Esophagus muscularis mucosa (tissue), 4 donors: ENCODE data around the gene ATP4A. TPM values are rescaled to one million over a fixed set of nuclear protein-coding genes. Genes with fewer than 3 reads are reported as not detected.

Experiments
- DNase-seq: peaks from one replicate; pipeline ENCODE4 v3.0.0-alpha.2; 2017; ENCODE audit errors: extremely low spot score
- H3K27ac ChIP-seq, 4 donors: fragments of 200-600 bp; sonication (generic); replicated peaks in 1 of 4; 1 replicate in 3 of 4; 2 replicates in 1 of 4; pipeline ENCODE4 v1.5.1; 2016 to 2019; ENCODE audit warnings: mild to moderate bottlenecking in 1 of 4
- H3K27me3 ChIP-seq, 4 donors: fragments of 200-600 bp; sonication (generic); one replicate each; pipeline versions ENCODE4 v1.5.1 to v1.6.0; 2016 to 2019
- H3K36me3 ChIP-seq, 4 donors: fragments of 200-600 bp; sonication (generic); one replicate each; pipeline ENCODE4 v1.5.1; 2016 to 2019
- H3K4me1 ChIP-seq, 4 donors: fragments of 200-600 bp; sonication (generic); one replicate each; pipeline ENCODE4 v1.5.1; 2016 to 2019
- H3K4me3 ChIP-seq, 4 donors: fragments of 200-600 bp; sonication (generic); 1 replicate in 2 of 4; 2 replicates in 2 of 4; pipeline ENCODE4 v1.5.1; 2016 to 2019; ENCODE audit warnings: mild to moderate bottlenecking in 4 of 4, moderate library complexity in 1 of 4
- H3K9me3 ChIP-seq, 4 donors: fragments of 200-600 bp; sonication (generic); 1 replicate in 3 of 4; 2 replicates in 1 of 4; pipeline ENCODE4 v1.5.1; 2016 to 2019
- EP300 ChIP-seq: sonication (generic); formaldehyde crosslinking; IDR thresholded peaks from one replicate; pipeline ENCODE4 v1.6.1; 2017; ENCODE audit warnings: antibody characterized with exemption
- POLR2A ChIP-seq: fragments of 450-650 bp; IDR thresholded peaks from one replicate; pipeline ENCODE4 v1.6.1; 2017; ENCODE audit warnings: antibody characterized with exemption, moderate library complexity, mild to moderate bottlenecking, low read depth
- POLR2AphosphoS5 ChIP-seq, 2 donors: sonication (generic); formaldehyde crosslinking; IDR thresholded peaks; one replicate each; pipeline ENCODE4 v1.6.1; 2017; ENCODE audit warnings: antibody characterized with exemption in 2 of 2
- WGBS: methylation state at CpG from one replicate; pipeline ENCODE4 v1.1.5; 2018; 5-methylcytosine and 5-hydroxymethylcytosine counted together
- intact Hi-C: fragments of 100-400 bp; cut with DNase I; formaldehyde crosslinking; loops from one replicate; pipeline ENCODE4 v1.15.1; 2023
- total RNA-seq, 4 donors: library from RNA; depleted of rRNA; stranded (reverse); fragments of >200 nt; gene quantifications; one replicate each; pipeline versions ENCODE4 v1.1.0 to v1.2.1, GENCODE V29; 2016
- TF ChIP-seq, protein P1 (sequence below), 3 experiments: fragments of 200-600 bp in 2 of 3; fragments of 450-650 bp in 1 of 3; sonication (generic) in 2 of 3; IDR thresholded peaks; one replicate each; pipeline ENCODE4 v1.5.1; 2017 to 2019; ENCODE audit warnings: antibody characterized with exemption in 3 of 3, mild to moderate bottlenecking in 2 of 3, moderate library complexity in 1 of 3

Gene ATP4A
- total RNA-seq, 4 donors from 2014 or later, result not detected

- no peaks in the 10 kb centered on the region for H3K4me1 ChIP-seq
- intact Hi-C loops, result no loop called here
- WGBS, result 26% methylated on average over 8 of the region's 8 CpGs
- H3K27ac ChIP-seq, result no peak overlapping the region
- peaks cover 0 to 40% (median 0%) of the 10 kb centered on the region in 4 donors for H3K27me3 ChIP-seq
- H3K4me3 ChIP-seq, result no peak overlapping the region
- H3K9me3 ChIP-seq, result no peaks in the 10 kb centered on the region
- TF ChIP-seq POLR2AphosphoS5 (IDR thresholded peaks at IDR 0.05), result no peak
- TF ChIP-seq, protein P1, sequence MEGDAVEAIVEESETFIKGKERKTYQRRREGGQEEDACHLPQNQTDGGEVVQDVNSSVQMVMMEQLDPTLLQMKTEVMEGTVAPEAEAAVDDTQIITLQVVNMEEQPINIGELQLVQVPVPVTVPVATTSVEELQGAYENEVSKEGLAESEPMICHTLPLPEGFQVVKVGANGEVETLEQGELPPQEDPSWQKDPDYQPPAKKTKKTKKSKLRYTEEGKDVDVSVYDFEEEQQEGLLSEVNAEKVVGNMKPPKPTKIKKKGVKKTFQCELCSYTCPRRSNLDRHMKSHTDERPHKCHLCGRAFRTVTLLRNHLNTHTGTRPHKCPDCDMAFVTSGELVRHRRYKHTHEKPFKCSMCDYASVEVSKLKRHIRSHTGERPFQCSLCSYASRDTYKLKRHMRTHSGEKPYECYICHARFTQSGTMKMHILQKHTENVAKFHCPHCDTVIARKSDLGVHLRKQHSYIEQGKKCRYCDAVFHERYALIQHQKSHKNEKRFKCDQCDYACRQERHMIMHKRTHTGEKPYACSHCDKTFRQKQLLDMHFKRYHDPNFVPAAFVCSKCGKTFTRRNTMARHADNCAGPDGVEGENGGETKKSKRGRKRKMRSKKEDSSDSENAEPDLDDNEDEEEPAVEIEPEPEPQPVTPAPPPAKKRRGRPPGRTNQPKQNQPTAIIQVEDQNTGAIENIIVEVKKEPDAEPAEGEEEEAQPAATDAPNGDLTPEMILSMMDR (IDR thresholded peaks at IDR 0.05), result peak in 2 of 3 experiments; percentile 9 to 31
- no peaks in the 10 kb centered on the region for H3K36me3 ChIP-seq
- DNase-seq, result no peak
Observed at GRCh38 chr19:35592226-35592625, 28.8 kb upstream of the ATP4A start.

DNA sequence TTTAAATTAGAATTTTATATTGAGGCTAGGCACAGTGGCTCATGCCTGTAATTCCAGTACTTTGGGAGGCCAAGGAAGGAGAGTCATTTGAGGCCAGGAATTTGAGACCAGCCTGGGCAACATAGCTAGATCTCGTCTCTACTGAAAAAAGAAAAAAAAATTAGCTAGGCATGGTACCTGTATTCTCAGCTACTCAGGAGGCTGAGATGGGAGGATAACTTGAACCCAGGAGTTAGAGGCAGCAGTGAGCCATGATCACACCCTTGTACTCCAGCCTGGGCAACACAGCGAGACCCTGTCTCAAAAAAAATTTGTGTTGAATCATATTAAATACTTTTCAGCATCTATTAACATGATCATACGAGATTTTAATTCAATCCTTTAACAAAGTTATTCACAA, 27.4 kb upstream of the ATP4A start:
- H3K4me1 ChIP-seq, result no peaks in the 10 kb centered on the region
- H3K4me3 ChIP-seq, result no peak overlapping the region
- H3K36me3 ChIP-seq, result no peaks in the 10 kb centered on the region
- WGBS, result 78% methylated on average over 3 of the region's 3 CpGs
- H3K9me3 ChIP-seq, result no peaks in the 10 kb centered on the region
- peaks cover 0 to 51% (median 0%) of the 10 kb centered on the region in 4 donors for H3K27me3 ChIP-seq
- intact Hi-C loops, result no loop called here
- no peak for TF ChIP-seq POLR2AphosphoS5 (IDR thresholded peaks at IDR 0.05)
- TF ChIP-seq, protein P1 (IDR thresholded peaks at IDR 0.05), result no peak
- no peak for TF ChIP-seq EP300
- no peak for TF ChIP-seq POLR2A
- DNase-seq, result no peak
- no peak overlapping the region for H3K27ac ChIP-seq

DNA sequence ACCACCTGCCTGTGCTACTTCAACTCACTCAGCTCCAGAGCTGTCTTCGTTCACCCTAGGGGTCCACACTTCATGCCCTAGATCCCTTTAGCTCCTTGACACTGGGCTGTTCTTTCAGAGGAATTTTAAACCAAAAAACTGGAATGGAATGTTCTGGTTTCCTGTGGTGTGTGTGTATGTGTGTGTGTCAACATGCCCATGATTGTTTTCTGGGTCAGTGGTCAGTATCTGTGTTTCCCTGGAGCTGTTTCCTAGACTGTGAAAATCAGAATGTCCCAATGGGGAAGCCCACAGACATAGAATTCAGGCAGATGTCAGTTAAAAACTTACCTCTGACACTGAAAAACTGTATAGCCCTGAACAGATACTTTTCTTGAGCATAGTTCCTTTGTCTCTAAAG, 23.9 kb upstream of the ATP4A start:
- peaks cover 0 to 43% (median 0%) of the 10 kb centered on the region in 4 donors for H3K27me3 ChIP-seq
- H3K36me3 ChIP-seq, result no peaks in the 10 kb centered on the region
- no peak for TF ChIP-seq POLR2AphosphoS5 (IDR thresholded peaks at IDR 0.05)
- TF ChIP-seq EP300, result no peak
- no peak for TF ChIP-seq POLR2A
- TF ChIP-seq, protein P1 (IDR thresholded peaks at IDR 0.05), result no peak
- no peak for DNase-seq
- no peak overlapping the region for H3K4me3 ChIP-seq
- 88% methylated on average over 1 of the region's 1 CpG for WGBS
- H3K9me3 ChIP-seq, result no peaks in the 10 kb centered on the region
- intact Hi-C loops, result no loop called here
- H3K27ac ChIP-seq, result no peak overlapping the region
- no peaks in the 10 kb centered on the region for H3K4me1 ChIP-seq

- TF ChIP-seq, protein P1 (IDR thresholded peaks at IDR 0.05), result no peak
- TF ChIP-seq POLR2A, result no peak
- no peak for TF ChIP-seq POLR2AphosphoS5 (IDR thresholded peaks at IDR 0.05)
- no peak for TF ChIP-seq EP300
- Histone ChIP-seq H3K4me3 (no peak within 1 kb of the TSS), H3K27ac (no peak within 1 kb of the TSS), H3K9me3 (no peaks in the 10 kb centered on the region), H3K27me3 (peaks cover 0 to 34% (median 0%) of the 10 kb centered on the region in 4 donors), H3K36me3 (no peaks in the 10 kb centered on the region), H3K4me1 (no peaks in the 10 kb centered on the region)
- 12% methylated on average over 11 of the region's 16 CpGs for WGBS
- intact Hi-C loops, result no loop called here
- DNase-seq, result no peak
Observed at GRCh38 chr19:35585848-35586247, 22.4 kb upstream of the ATP4A start, which contains the start of gene PMIS2. PMIS2 (plus strand) TSS chr19:35586173; CDS start chr19:35586260, 87 bp downstream.

DNA sequence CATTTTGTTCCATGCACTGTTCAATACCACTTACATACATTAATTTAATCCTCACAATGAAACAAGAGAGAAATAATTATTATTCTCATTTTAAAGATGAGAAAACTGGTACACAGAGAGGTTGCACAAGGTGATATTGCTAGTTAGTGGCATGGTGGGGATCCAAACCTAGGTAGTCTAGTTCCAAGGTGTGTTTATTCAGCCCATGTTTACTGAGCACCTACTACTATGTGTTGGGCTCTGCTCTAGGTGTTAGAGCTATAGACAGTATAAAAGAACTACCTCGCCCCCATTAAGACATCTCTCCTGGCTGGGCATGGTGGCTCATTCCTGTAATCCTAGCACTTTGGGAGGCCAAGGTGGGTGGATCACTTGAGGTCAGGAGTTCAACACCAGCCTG, 19.3 kb upstream of the ATP4A start:
- WGBS, result 89% methylated on average over 1 of the region's 1 CpG
- TF ChIP-seq POLR2A (no peak), POLR2AphosphoS5 (IDR thresholded peaks at IDR 0.05) (no peak), EP300 (no peak)
- TF ChIP-seq, protein P1 (IDR thresholded peaks at IDR 0.05), result no peak
- intact Hi-C loops, result no loop called here

More for the DNA sequence above, 19.3 kb upstream of the ATP4A start:
- Histone ChIP-seq H3K27me3 (peaks cover 0 to 42% (median 0%) of the 10 kb centered on the region in 4 donors), H3K9me3 (peaks cover 0 to 3% (median 0%) of the 10 kb centered on the region in 4 donors), H3K4me3 (no peak overlapping the region), H3K4me1 (no peaks in the 10 kb centered on the region), H3K27ac (no peak overlapping the region), H3K36me3 (no peaks in the 10 kb centered on the region)
- no peak for DNase-seq
